Neutrophil (primary cell): Measurements from ENCODE around the gene CCL4.

Source experiments
- H3K27ac ChIP-seq: fragments of 200-600 bp; sonication (generic); 2 replicates; pipeline ENCODE4 v1.5.1; 2016; ENCODE audit warnings: mild to moderate bottlenecking, moderate library complexity
- H3K27me3 ChIP-seq: fragments of 200-600 bp; sonication (generic); 2 replicates; pipeline ENCODE4 v1.6.0; 2016; ENCODE audit warnings: mild to moderate bottlenecking
- H3K36me3 ChIP-seq: fragments of 200-600 bp; sonication (generic); 2 replicates; pipeline ENCODE4 v1.5.1; 2017
- H3K4me1 ChIP-seq, 2 experiments: fragments of 200-600 bp in 1 of 2; sonication (generic) in 1 of 2; 1 replicate in 1 of 2; 2 replicates in 1 of 2; pipeline versions ENCODE4 v1.5.1 to v1.6.1; 2013 to 2016; ENCODE audit warnings: low read depth in 1 of 2, low read length in 1 of 2, mild to moderate bottlenecking in 1 of 2, moderate library complexity in 1 of 2; ENCODE audit not compliant: control insufficient read depth in 1 of 2, insufficient read depth in 1 of 2
- H3K4me3 ChIP-seq, 2 experiments: fragments of 200-600 bp in 1 of 2; sonication (generic) in 1 of 2; 1 replicate in 1 of 2; 2 replicates in 1 of 2; pipeline ENCODE4 v1.5.1; 2013 to 2016; ENCODE audit warnings: low read depth in 1 of 2, low read length in 1 of 2, mild to moderate bottlenecking in 1 of 2, moderate library complexity in 1 of 2
- H3K9me3 ChIP-seq: fragments of 200-600 bp; sonication (generic); 2 replicates; pipeline ENCODE4 v1.5.1; 2016
- CTCF ChIP-seq: fragments of 200-600 bp; sonication (generic); IDR thresholded peaks from 2 replicates; pipeline ENCODE4 v1.5.1; 2016; ENCODE audit warnings: antibody characterized with exemption

The CCL4 gene

GRCh38 chr17:36128411-36128978, 24.9 kb downstream of the CCL4 start:
- Histone ChIP-seq H3K27me3 (no peaks in the 10 kb centered on the region), H3K9me3 (peaks cover 10% of the 10 kb centered on the region), H3K4me1 (peaks cover 8 to 14% of the 10 kb centered on the region in 2 experiments), H3K27ac (no peak overlapping the region), H3K4me3 (no peak overlapping the region), H3K36me3 (no peaks in the 10 kb centered on the region)
- TF ChIP-seq CTCF, result no peak

DNA sequence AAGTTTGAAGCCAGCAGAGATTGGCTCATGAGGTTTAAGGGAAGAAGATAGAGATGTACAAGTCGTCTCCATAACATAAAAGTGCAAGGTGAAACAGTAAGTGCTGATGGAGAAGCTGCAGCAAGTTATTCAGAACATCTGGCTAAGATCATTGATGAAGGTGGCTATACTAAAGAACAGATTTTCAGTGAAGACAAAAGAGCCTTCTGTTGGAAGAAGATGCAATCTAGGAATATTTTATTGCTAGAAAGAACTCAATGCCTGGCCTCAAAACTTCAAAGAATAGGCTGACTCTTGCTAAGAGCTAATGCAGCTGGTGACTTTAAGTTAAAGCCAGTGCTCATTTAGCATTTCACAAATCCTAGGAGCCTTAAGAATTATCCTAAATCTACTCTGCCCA, 26.0 kb downstream of the CCL4 start:
- Histone ChIP-seq H3K4me1 (peaks cover 8 to 14% of the 10 kb centered on the region in 2 experiments), H3K27me3 (no peaks in the 10 kb centered on the region), H3K36me3 (no peaks in the 10 kb centered on the region), H3K27ac (no peak overlapping the region), H3K4me3 (no peak overlapping the region), H3K9me3 (peaks cover 10% of the 10 kb centered on the region)
- TF ChIP-seq CTCF, result no peak

GRCh38 chr17:36130346-36130745, 26.7 kb downstream of the CCL4 start:
- H3K4me1 ChIP-seq, result peaks cover 8 to 19% of the 10 kb centered on the region in 2 experiments
- H3K9me3 ChIP-seq, result peaks cover 4% of the 10 kb centered on the region
- H3K4me3 ChIP-seq, result no peak overlapping the region
- TF ChIP-seq CTCF, result no peak
- no peaks in the 10 kb centered on the region for H3K27me3 ChIP-seq
- H3K27ac ChIP-seq, result no peak overlapping the region
- H3K36me3 ChIP-seq, result no peaks in the 10 kb centered on the region

DNA sequence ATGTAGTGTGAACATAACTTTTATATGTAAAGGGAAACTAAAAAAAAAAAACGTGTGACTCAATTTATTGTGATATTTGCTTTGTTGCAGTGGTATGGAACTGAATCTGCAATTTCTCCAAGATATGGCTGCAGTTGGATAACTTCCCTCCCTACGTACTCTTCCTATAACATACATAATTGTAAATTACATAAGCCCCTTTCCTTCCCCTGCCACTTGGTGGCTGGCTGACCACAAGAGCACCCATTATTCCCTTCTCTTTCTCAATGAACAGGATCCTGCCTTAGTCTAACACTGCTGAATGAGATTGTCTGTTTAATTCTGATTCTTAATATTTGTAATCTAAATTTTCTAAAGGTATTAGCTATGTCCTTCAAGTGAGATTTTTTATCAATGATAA, 27.8 kb downstream of the CCL4 start:
- Histone ChIP-seq H3K4me1 (peaks cover 8 to 25% of the 10 kb centered on the region in 2 experiments), H3K9me3 (no peaks in the 10 kb centered on the region), H3K36me3 (no peaks in the 10 kb centered on the region), H3K4me3 (no peak overlapping the region), H3K27ac (no peak overlapping the region), H3K27me3 (no peaks in the 10 kb centered on the region)
- no peak for TF ChIP-seq CTCF

GRCh38 chr17:36131931-36132330, 28.3 kb downstream of the CCL4 start:
- Histone ChIP-seq H3K9me3 (no peaks in the 10 kb centered on the region), H3K36me3 (no peaks in the 10 kb centered on the region), H3K4me1 (peaks cover 8 to 25% of the 10 kb centered on the region in 2 experiments), H3K27me3 (no peaks in the 10 kb centered on the region), H3K27ac (no peak overlapping the region), H3K4me3 (no peak overlapping the region)
- TF ChIP-seq CTCF, result no peak
